LNCAP (cell line): ENCODE data around the gene TSC1.

ENCODE experiments used
- CTCF ChIP-seq: fragments of 450-650 bp; IDR thresholded peaks from 2 replicates; pipeline ENCODE4 v1.5.1; 2017; ENCODE audit warnings: mild to moderate bottlenecking

The TSC1 gene

GRCh38 chr9:132888151-132888550 is 56.3 kb downstream of the TSC1 start:
- no peak for TF ChIP-seq CTCF

- TF ChIP-seq CTCF, result no peak
Observed at GRCh38 chr9:132887181-132888120, 57.0 kb downstream of the TSC1 start.

- TF ChIP-seq CTCF, result no peak
Observed at GRCh38 chr9:132886334-132886725, 58.1 kb downstream of the TSC1 start.

GRCh38 chr9:132885720-132886333 is 58.6 kb downstream of the TSC1 start:
- TF ChIP-seq CTCF, result no peak

- TF ChIP-seq CTCF, result no peak
Observed at GRCh38 chr9:132883349-132884294, 60.8 kb downstream of the TSC1 start.

GRCh38 chr9:132882616-132883015 is 61.8 kb downstream of the TSC1 start:
- no peak for TF ChIP-seq CTCF

GRCh38 chr9:132881826-132882225 is 62.6 kb downstream of the TSC1 start:
- TF ChIP-seq CTCF, result no peak
